Neural progenitor cell (in vitro differentiated cells): Measurements from ENCODE around the gene GART.

Experiments
- CTCF ChIP-seq: fragments of 200-600 bp; sonication (generic); IDR thresholded peaks from 2 replicates; pipeline ENCODE4 v1.5.1; 2017; ENCODE audit warnings: antibody characterized with exemption, mild to moderate bottlenecking
- EZH2phosphoT487 ChIP-seq: fragments of 200-600 bp; sonication (generic); IDR thresholded peaks from 2 replicates; pipeline ENCODE4 v1.6.1; 2017; ENCODE audit warnings: antibody characterized with exemption

DNA sequence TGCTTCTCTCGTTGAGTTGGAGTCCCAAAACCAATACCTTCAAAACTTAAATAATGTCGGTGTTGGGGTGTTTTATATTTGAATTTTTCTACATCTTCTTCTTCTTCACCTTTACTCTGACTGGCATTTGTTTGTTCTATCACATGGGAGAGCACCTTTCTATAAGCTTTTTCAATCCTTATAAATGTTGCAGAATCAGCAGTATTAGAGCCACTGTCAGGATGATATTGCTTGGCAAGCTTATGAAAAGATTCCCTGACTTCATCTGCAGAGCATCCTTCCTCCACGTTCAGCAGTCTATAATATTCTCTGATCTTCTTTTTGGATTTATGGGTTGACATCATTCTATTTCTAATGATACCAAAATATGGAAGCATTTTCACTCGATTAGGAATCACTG, 53.0 kb downstream of the GART start:
- TF ChIP-seq CTCF (no peak), EZH2phosphoT487 (no peak)
